Suprapubic skin (tissue), 4 donors: ENCODE measurements around the gene SUPT5H.

Experiments used
- EP300 ChIP-seq: sonication (generic); formaldehyde crosslinking; IDR thresholded peaks from one replicate; pipeline ENCODE4 v1.6.1; 2017; ENCODE audit warnings: antibody characterized with exemption
- POLR2A ChIP-seq, 2 donors: fragments of 450-650 bp; IDR thresholded peaks; one replicate each; pipeline ENCODE4 v1.6.1; 2017; ENCODE audit warnings: antibody characterized with exemption in 2 of 2, mild to moderate bottlenecking in 2 of 2, moderate library complexity in 2 of 2
- POLR2AphosphoS5 ChIP-seq, 3 donors: sonication (generic); formaldehyde crosslinking; IDR thresholded peaks; one replicate each; pipeline ENCODE4 v1.6.1; 2017; ENCODE audit warnings: antibody characterized with exemption in 3 of 3
- TF ChIP-seq, protein P1 (sequence below), 2 donors: fragments of 200-600 bp in 1 of 2; fragments of 450-650 bp in 1 of 2; sonication (generic) in 1 of 2; IDR thresholded peaks; one replicate each; pipeline ENCODE4 v1.5.1; 2016 to 2019; ENCODE audit warnings: antibody characterized with exemption in 2 of 2, mild to moderate bottlenecking in 1 of 2, moderate library complexity in 1 of 2

DNA sequence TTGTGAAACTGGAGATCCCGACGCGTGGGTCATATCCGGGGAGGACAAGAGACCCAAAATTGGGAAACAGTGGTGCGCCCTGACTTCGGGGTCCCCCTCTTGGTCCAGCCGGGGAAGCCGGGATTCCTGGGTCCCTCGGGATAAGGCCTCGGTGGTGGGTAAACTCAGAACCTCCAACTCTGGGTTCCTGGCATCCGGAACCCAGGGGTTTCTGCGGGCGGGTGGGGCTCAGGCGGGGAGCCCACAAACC lies 38.0 kb upstream of the SUPT5H start:
- TF ChIP-seq, protein P1, sequence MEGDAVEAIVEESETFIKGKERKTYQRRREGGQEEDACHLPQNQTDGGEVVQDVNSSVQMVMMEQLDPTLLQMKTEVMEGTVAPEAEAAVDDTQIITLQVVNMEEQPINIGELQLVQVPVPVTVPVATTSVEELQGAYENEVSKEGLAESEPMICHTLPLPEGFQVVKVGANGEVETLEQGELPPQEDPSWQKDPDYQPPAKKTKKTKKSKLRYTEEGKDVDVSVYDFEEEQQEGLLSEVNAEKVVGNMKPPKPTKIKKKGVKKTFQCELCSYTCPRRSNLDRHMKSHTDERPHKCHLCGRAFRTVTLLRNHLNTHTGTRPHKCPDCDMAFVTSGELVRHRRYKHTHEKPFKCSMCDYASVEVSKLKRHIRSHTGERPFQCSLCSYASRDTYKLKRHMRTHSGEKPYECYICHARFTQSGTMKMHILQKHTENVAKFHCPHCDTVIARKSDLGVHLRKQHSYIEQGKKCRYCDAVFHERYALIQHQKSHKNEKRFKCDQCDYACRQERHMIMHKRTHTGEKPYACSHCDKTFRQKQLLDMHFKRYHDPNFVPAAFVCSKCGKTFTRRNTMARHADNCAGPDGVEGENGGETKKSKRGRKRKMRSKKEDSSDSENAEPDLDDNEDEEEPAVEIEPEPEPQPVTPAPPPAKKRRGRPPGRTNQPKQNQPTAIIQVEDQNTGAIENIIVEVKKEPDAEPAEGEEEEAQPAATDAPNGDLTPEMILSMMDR (IDR thresholded peaks at IDR 0.05) = no peak
- TF ChIP-seq EP300 (no peak), POLR2A (IDR thresholded peaks at IDR 0.05) (no peak), POLR2AphosphoS5 (IDR thresholded peaks at IDR 0.05) (no peak)
